Panc1 (cell line): Measurements from ENCODE around the gene COMMD4. TPM values are rescaled to one million over a fixed set of nuclear protein-coding genes. Genes with fewer than 3 reads are reported as not detected.
"Not testable (repeated sequence)": the region's sequence is repeated elsewhere in the genome, so short reads cannot be mapped to it uniquely, and the experiment has no call there.

Experiments used
- ATAC-seq: fragments of 200-7000 bp; cut with Tn5 transposase; 2 replicates; pipeline ENCODE4 v1.9.1; 2020; ENCODE audit warnings: mild to moderate bottlenecking, moderate library complexity
- BruUV-seq: library from RNA; stranded (reverse); fragments of 400-500 nt; replicated peaks from 2 replicates; lab custom pipeline; 2021; lab: Mats Ljungman, UMichigan
- CTCF ChIA-PET: fragments of 300-600 bp; sonication (Branson Sonifier 250); formaldehyde crosslinking; loops from one replicate; lab custom pipeline; 2022; ENCODE audit warnings: antibody characterized with exemption; lab: Charles Lee
- POLR2A ChIA-PET: fragments of 300-600 bp; sonication (Branson Sonifier 250); formaldehyde crosslinking; loops from one replicate; lab custom pipeline; 2022; ENCODE audit warnings: antibody characterized with exemption; lab: Charles Lee
- DNase-seq: peaks from one replicate; pipeline ENCODE4 v3.0.0-alpha.2; 2010; ENCODE audit warnings: low read depth, low spot score
- H3K27ac ChIP-seq: 2 replicates; pipeline ENCODE4 v1.5.1; 2011; ENCODE audit warnings: mild to moderate bottlenecking, low read length, inconsistent platforms
- H3K27me3 ChIP-seq: fragments of 200-500 bp; sonication (Bioruptor generic); 2 replicates; pipeline ENCODE4 v1.6.0; 2014; ENCODE audit warnings: low read length, inconsistent platforms; ENCODE audit not compliant: control insufficient read depth, insufficient read depth
- H3K36me3 ChIP-seq: fragments of 200-500 bp; sonication (Bioruptor generic); 2 replicates; pipeline ENCODE4 v1.5.1; 2014; ENCODE audit warnings: inconsistent platforms, mild to moderate bottlenecking, low read length, moderate library complexity; ENCODE audit not compliant: control insufficient read depth, insufficient read depth
- H3K4me1 ChIP-seq: 2 replicates; pipeline ENCODE4 v1.5.1; 2011; ENCODE audit warnings: inconsistent platforms, mild to moderate bottlenecking, low read length, moderate library complexity; ENCODE audit not compliant: control insufficient read depth, insufficient read depth
- H3K4me3 ChIP-seq, 2 experiments: 2 replicates each; pipeline ENCODE4 v1.5.1; 2011 to 2012; ENCODE audit warnings: low read depth in 2 of 2, low read length in 2 of 2, mild to moderate bottlenecking in 2 of 2, inconsistent platforms in 1 of 2, moderate library complexity in 1 of 2
- H3K9me3 ChIP-seq: fragments of 200-500 bp; sonication (Bioruptor generic); 2 replicates; pipeline ENCODE4 v1.5.1; 2014; ENCODE audit warnings: low read depth, mild to moderate bottlenecking, inconsistent platforms, low read length, moderate library complexity; ENCODE audit not compliant: control insufficient read depth, insufficient read depth
- CTCF ChIP-seq: fragments of 450-650 bp; IDR thresholded peaks from 2 replicates; pipeline ENCODE4 v1.5.1; 2017; ENCODE audit warnings: mild to moderate bottlenecking
- POLR2AphosphoS5 ChIP-seq: IDR thresholded peaks from 2 replicates; pipeline ENCODE4 v1.6.1; 2012; ENCODE audit warnings: mild to moderate bottlenecking, low read depth, low read length, moderate library complexity
- REST ChIP-seq, 2 experiments: IDR thresholded peaks; 2 replicates each; pipeline ENCODE4 v1.6.1; 2011 to 2012; ENCODE audit warnings: low read depth in 2 of 2, control low read depth in 1 of 2, low read length in 1 of 2, mild to moderate bottlenecking in 1 of 2, moderate library complexity in 1 of 2; ENCODE audit not compliant: insufficient read depth in 1 of 2
- SIN3A ChIP-seq: IDR thresholded peaks from 2 replicates; pipeline ENCODE4 v1.6.1; 2012; ENCODE audit warnings: low read depth, mild to moderate bottlenecking, low read length, moderate library complexity, borderline replicate concordance; ENCODE audit not compliant: insufficient read depth
- TCF7L2 ChIP-seq: IDR thresholded peaks from 2 replicates; pipeline ENCODE4 v1.6.1; 2011; ENCODE audit warnings: mild to moderate bottlenecking, low read depth, low read length, inconsistent platforms
- in situ Hi-C: cut with HindIII; loops from 2 replicates; pipeline ENCODE4 v1.10.0; 2016; ENCODE audit warnings: low sequenced_read_pairs, low pct_unique_long_range_greater_than_20kb
- intact Hi-C: fragments of 100-400 bp; cut with micrococcal nuclease; formaldehyde crosslinking; loops from one replicate; pipeline ENCODE4 v1.10.0; 2022; ENCODE audit not compliant: unreplicated experiment
- total RNA-seq: library from RNA; stranded (reverse); gene quantifications from one replicate; pipeline ENCODE4 v1.2.1, GENCODE V29; 2021; ENCODE audit not compliant: unreplicated experiment

COMMD4 gene
- total RNA-seq, 1 experiment from 2014 or later, result 250 TPM

GRCh38 chr15:75371901-75372688, 36.2 kb downstream of the COMMD4 start:
- ATAC-seq, result no peak
- no peak for DNase-seq
- Histone ChIP-seq H3K36me3 (peaks cover 31% of the 10 kb centered on the region), H3K4me3 (no peak overlapping the region), H3K4me1 (peaks cover 15% of the 10 kb centered on the region), H3K27ac (no peak overlapping the region), H3K27me3 (no peaks in the 10 kb centered on the region), H3K9me3 (no peaks in the 10 kb centered on the region)
- in situ Hi-C loops (no loop called here), intact Hi-C loops (no loop called here)
- POLR2A ChIA-PET, result no interaction called here
- no peak for TF ChIP-seq POLR2AphosphoS5
- no peak for TF ChIP-seq REST (IDR thresholded peaks at IDR 0.05; ENCODE audit: insufficient read depth in 1 of 2, low read depth in 2 of 2, low read length in 1 of 2)
- TF ChIP-seq TCF7L2, result no peak
- TF ChIP-seq CTCF, result no peak
- TF ChIP-seq SIN3A, result no peak
- no TSS peak for BruUV-seq
- CTCF ChIA-PET, result no interaction called here

GRCh38 chr15:75380773-75381172, 44.9 kb downstream of the COMMD4 start:
- no peaks in the 10 kb centered on the region for H3K9me3 ChIP-seq
- H3K4me1 ChIP-seq, result no peaks in the 10 kb centered on the region
- ChIA-PET CTCF (no interaction called here), POLR2A (no interaction called here)
- intact Hi-C loops, result no loop called here
- TF ChIP-seq TCF7L2 (no peak), POLR2AphosphoS5 (no peak), SIN3A (no peak), REST (IDR thresholded peaks at IDR 0.05; ENCODE audit: insufficient read depth in 1 of 2, low read depth in 2 of 2, low read length in 1 of 2) (no peak), CTCF (no peak)
- H3K4me3 ChIP-seq, result no peak overlapping the region
- no peak overlapping the region for H3K27ac ChIP-seq
- DNase-seq (no peak), ATAC-seq (no peak)
- in situ Hi-C loops, result no loop called here
- H3K27me3 ChIP-seq, result no peaks in the 10 kb centered on the region
- no TSS peak for BruUV-seq
- peaks cover 44% of the 10 kb centered on the region for H3K36me3 ChIP-seq

DNA sequence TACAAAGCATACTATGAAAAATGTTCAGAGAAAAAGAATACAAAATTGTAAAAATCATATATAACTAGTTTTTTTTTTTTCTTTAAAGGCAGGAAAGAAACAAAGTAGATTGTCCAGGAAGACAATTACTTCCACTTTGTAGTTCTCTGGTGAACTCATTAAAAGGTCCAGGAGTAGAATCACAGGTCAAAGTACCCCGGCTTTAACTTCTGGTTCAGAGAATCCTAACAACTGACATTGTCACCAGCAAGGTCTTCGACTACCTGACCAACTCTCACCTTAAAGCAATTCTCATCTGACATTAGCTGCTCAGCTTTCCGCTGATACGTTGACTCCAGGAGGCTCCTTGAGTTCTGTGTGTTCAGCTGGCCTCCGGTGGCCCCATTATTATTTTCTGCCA, 48.1 kb downstream of the COMMD4 start:
- H3K36me3 ChIP-seq, result peaks cover 40% of the 10 kb centered on the region
- POLR2A ChIA-PET, ATAC-seq, DNase-seq, H3K27ac ChIP-seq, H3K27me3 ChIP-seq, BruUV-seq, H3K4me3 ChIP-seq, CTCF ChIA-PET, H3K4me1 ChIP-seq, in situ Hi-C loops, intact Hi-C loops, H3K9me3 ChIP-seq: not testable (repeated sequence)
